ENCODE data around the gene ZNF366. TPM values are rescaled to one million over a fixed set of nuclear protein-coding genes. Genes with fewer than 3 reads are reported as not detected.

The ZNF366 gene
- total RNA-seq, 2 experiments from 2014 or later, result 0.40 TPM; not detected in 1

DNA sequence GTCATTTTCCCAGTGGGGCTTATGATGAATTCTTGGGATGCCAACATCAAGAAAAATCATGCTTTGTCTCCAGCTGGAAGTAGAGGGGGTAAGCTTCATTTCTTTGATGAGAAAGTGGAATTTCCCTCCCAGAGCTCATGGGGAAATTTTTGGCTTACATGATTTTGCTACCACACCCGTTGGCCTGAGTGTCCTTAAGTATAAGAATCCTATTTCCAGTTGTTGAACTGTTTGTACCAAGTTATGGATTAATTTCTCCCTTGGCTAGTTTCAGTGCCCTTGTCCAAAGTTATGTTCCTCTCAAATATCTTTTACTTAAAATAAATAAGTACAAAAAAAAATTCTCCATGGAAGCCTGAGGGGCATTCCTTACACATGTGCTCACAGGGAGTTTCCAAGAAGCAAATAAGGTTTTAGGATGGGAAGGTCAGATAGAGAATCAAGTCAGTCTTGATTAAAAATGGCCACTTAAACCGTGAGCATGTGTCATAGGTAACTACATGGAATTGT is 104.8 kb downstream of the ZNF366 start:
- DNase-seq (no peak), ATAC-seq (ENCODE audit: low read depth) (no peak)
- no peak overlapping the region for H3K4me3 Mint-ChIP-seq
- H3K36me3 Mint-ChIP-seq, result no peaks in the 10 kb centered on the region
- no peak overlapping the region for H3K27ac Mint-ChIP-seq
- H3K27me3 Mint-ChIP-seq, result peaks cover 13% of the 10 kb centered on the region
- POLR2A ChIA-PET, result no interaction called here
- no peaks in the 10 kb centered on the region for H3K4me1 Mint-ChIP-seq
- peaks cover 12% of the 10 kb centered on the region for H3K9me3 Mint-ChIP-seq

DNA sequence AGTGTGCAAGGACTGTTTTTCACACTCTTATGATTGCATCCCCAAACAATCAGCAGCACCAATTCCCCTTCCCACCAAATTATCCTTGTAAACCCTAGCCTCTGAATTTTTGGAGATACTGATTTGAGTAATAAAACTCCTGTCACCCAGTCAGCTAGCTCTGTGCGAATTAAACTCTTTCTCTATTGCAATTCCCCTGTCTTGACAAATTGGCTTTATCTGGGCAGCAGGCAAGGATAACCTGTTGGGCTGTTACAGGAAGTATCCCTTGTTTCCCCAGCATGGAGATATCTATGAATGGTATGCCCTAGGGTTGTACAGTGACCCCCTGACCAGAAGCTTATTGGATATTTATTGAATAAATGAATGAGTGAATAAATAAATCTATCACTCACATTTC is 106.3 kb downstream of the ZNF366 start:
- Mint-ChIP-seq H3K27me3 (peaks cover 15% of the 10 kb centered on the region), H3K4me3 (no peak overlapping the region), H3K27ac (no peak overlapping the region), H3K4me1 (no peaks in the 10 kb centered on the region), H3K36me3 (no peaks in the 10 kb centered on the region), H3K9me3 (peaks cover 12% of the 10 kb centered on the region)
- POLR2A ChIA-PET, result no interaction called here
- no peak for DNase-seq
- no peak for ATAC-seq (ENCODE audit: low read depth)

DNA sequence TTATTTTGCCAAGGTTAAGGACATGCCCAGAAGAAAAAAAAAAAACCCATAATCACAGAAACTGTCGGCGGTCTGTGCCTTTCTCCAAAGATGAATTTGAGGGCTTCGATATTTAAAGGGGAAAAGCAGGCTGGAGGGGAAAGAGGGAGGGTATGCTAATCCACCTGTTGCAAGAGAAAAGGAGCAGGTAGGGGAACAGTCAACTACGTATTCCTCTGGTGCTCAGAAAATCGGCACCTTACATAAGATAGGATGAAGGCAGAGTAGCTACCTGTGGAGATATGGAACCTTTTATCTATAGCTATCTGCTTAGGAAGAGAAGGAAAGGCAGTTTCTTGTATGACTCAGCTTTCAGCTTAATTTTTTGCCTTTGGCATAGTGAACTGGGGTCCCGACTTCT is 109.4 kb downstream of the ZNF366 start:
- DNase-seq (no peak), ATAC-seq (ENCODE audit: low read depth) (no peak)
- Mint-ChIP-seq H3K27ac (no peak overlapping the region), H3K36me3 (no peaks in the 10 kb centered on the region), H3K4me1 (no peaks in the 10 kb centered on the region), H3K4me3 (no peak overlapping the region), H3K27me3 (peaks cover 22% of the 10 kb centered on the region), H3K9me3 (peaks cover 10% of the 10 kb centered on the region)
- POLR2A ChIA-PET, result no interaction called here

DNA sequence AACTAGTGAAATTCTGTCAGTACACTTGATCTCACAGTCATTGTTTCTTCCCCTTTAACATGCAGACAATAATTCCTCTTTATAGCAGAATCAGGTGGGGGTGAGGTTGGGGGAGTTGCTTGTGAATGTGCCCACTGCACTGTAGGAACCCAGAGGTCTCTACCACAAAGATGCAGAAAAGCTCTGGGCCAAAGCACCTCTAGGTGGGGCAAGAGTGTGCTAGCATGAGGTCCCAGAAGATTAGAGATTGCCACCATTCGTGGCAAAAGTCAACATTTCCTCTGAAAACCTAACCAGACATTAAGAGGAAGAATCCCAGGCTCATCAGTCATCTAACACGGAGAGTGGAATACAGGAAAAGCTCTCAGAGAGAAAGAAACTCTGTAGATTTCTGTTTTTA is 112.5 kb downstream of the ZNF366 start:
- ATAC-seq (ENCODE audit: low read depth), result no peak
- H3K4me3 Mint-ChIP-seq, result no peak overlapping the region
- POLR2A ChIA-PET, result no interaction called here
- no peak overlapping the region for H3K27ac Mint-ChIP-seq
- no peaks in the 10 kb centered on the region for H3K4me1 Mint-ChIP-seq
- DNase-seq, result no peak
- no peaks in the 10 kb centered on the region for H3K9me3 Mint-ChIP-seq
- H3K36me3 Mint-ChIP-seq, result no peaks in the 10 kb centered on the region
- peaks cover 17% of the 10 kb centered on the region for H3K27me3 Mint-ChIP-seq

DNA sequence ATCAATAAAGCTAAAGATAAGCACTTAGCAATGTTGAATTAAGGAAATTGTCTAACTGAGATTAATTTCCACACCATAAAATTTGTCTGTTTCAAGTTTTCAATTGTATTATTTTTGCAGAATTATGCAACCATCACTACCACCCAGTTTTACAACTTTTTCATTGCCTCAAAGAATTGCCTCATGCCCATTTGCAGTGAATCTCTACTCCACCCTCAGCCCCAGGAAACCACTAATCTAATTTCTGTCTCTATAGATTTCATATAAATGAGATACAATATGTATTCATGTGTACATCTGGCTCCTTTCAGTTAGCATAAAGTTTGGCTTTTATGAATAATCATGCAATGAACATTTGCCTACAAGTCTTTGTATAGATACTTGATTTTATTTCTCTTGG is 114.2 kb downstream of the ZNF366 start:
- H3K27me3 Mint-ChIP-seq, result peaks cover 11% of the 10 kb centered on the region
- DNase-seq (no peak), ATAC-seq (ENCODE audit: low read depth) (no peak)
- H3K36me3 Mint-ChIP-seq, result no peaks in the 10 kb centered on the region
- H3K4me1 Mint-ChIP-seq, result no peaks in the 10 kb centered on the region
- no peak overlapping the region for H3K27ac Mint-ChIP-seq
- H3K4me3 Mint-ChIP-seq, result no peak overlapping the region
- POLR2A ChIA-PET, result no interaction called here
- H3K9me3 Mint-ChIP-seq, result no peaks in the 10 kb centered on the region

Other genes starting within 250 kb of the ZNF366 start
- 10 to 100 TPM; 39.0 to 43.8 TPM for gene MRPS27, start 187.2 kb downstream of the ZNF366 start, total RNA-seq
- 1 to 10 TPM; 8.9 to 9.8 TPM for gene PTCD2, start 187.0 kb downstream of the ZNF366 start, total RNA-seq

Data from activated naive CD8-positive, alpha-beta T cell treated with anti-CD3 and anti-CD28 coated beads, Interleukin-2, amount 10 ng/mL, durations not matched to agents 7 days and 5 days (primary cell).